ELR (cell line): Measurements from ENCODE around the gene SLC1A7.
"Not testable (repeated sequence)": the region's sequence is repeated elsewhere in the genome, so short reads cannot be mapped to it uniquely, and the experiment has no call there.

ENCODE experiments used
- DNase-seq: peaks from one replicate; pipeline ENCODE4 v3.0.0-alpha.2; 2015; ENCODE audit warnings: low read depth

Gene SLC1A7

DNA sequence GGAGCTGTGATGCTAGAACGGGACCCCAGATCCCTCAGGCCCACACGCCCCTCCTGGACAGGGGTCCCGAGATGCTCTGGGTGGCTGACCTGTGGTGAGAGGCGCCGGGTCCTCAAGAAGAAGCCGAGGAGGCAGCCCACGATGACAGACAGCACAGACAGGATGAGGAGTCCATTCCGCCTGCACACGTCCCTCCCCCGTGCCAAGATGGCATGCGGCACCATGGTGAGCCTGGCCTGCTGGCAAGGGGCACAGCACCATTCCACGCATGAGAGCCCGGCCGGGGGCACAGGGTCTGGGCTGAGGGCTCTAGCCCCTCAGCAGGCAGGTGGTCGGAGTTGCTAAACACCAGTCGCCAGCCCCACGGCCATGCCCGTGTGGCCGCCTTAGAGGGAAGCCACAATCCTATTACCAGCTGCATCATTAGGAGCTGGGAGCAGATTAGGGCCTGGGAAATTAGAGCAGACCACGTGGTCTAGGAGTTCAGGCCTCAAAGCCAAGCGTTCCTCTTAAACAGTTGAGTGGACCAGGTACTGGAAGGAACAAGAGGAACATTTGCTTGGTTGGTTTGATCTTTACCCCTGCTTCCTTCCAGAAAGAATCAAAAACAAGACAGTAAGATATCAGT, at the start of gene SLC1A7:
Gene SLC1A7, minus strand, starts transcription at position 413 of the 628 bp plus-strand sequence. Its CDS starts 189 bp downstream, at position 224.
- DNase-seq, result no peak

DNA sequence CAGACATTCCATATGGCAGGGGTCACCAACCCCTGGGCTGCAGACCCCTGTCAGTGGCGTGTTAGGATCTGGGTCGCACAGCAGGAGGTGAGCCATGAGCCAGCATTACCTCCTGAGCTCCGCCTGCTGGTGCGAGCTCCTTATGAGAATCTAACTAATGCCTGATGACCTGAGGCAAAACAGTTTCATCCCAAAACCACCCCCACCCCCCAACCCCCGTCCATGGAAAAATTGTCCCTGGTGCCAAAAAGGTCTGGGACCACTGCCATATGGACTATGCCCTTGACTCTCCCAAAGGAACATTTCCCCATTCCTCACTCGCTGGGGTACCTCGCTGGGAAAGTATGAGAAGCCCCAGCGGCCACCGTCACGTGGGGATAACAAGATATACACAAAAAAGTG, 47.8 kb upstream of the SLC1A7 start:
- no peak for DNase-seq

DNA sequence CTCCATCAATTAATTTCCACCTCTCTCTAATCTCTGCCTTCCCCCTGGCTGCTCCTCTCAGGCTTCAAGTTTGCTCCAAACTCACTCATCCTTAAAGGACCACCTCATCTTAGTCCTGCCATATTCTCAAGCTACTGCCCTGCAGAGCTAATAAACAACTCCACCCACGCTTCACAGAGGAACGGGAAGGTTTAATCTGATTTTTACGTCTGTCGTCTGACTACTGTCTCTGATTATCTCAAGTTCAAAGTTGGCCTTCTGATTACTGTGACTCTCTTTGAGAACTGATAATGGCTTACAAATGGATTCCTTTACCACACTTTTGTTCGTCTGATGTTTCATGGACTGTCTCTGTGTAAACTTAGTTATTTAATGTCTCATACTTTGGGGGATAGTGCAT, 46.6 kb upstream of the SLC1A7 start:
- no peak for DNase-seq

DNA sequence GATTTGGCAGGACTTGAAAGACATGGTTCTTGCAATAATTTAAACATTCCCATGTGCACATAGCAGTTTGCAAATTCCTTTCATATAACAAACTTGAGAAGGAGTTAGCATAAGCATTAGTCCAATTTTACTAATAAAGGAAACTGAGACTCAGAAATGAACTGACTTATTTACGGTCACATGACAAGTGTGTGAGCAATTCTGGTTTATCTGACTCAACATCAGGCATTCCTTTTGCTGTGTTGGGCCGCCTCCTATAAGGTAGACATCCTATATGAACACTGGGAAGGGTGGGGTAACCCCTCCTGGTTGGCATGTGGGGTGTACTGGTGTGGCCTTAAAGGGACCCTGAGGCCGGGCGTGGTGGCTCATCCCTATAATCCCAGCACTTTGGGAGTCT, 45.7 kb upstream of the SLC1A7 start:
- peak; percentile 75 for DNase-seq

DNA sequence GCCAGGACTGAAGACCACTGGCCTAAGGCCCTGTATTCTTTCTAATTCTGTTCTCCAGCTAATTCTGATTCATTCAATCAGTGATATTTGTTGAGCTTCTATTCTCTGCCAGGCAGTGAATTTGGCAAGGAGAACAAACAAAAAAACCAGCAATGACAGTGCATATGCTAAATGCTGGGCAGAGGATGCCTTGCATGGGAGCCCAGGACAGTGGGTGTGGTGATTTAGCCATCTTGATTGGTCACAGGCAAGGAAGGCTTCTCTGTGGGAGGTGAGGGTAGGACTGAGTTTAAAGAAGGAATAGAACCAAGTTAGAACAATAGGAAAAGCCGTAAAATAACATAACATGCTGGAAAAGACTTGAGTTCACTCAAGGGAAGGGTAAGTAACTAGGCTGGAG, 45.0 kb upstream of the SLC1A7 start:
- no peak for DNase-seq

DNA sequence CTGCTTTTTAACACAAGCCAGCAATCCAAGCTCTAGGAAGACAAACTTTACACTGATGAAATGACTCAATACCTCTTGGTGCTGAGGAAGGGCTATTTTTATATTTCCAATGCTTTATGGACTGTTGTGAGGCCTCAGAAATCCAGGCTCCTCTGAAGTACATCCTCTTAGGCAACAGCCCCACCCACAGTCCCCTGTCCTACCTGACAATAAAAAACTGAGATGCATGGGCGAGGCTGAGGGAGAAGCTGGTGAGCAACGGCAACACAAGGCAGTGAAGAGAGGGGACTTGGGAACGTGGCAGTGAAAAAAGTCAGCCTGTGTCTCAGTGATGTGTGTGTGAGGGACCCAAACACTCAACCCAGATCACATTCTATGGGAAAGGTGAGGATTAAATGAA, 44.1 kb upstream of the SLC1A7 start:
- DNase-seq, result no peak

DNA sequence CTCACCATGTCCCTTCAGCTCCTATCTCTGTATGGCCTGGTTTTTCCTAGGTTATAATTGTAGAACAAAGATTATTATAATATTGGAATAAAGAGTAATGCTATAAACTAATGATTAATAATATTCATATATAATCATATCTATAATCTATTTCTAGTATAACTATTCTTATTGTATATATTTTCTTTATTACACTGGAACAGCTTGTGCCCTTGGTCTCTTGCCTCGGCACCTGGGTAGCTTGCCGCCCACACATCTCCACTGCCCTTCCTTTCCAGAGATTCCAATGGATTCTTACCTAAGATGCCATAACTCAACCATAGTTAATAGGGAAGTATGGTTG, 43.5 kb upstream of the SLC1A7 start:
- DNase-seq, result not testable (repeated sequence)

DNA sequence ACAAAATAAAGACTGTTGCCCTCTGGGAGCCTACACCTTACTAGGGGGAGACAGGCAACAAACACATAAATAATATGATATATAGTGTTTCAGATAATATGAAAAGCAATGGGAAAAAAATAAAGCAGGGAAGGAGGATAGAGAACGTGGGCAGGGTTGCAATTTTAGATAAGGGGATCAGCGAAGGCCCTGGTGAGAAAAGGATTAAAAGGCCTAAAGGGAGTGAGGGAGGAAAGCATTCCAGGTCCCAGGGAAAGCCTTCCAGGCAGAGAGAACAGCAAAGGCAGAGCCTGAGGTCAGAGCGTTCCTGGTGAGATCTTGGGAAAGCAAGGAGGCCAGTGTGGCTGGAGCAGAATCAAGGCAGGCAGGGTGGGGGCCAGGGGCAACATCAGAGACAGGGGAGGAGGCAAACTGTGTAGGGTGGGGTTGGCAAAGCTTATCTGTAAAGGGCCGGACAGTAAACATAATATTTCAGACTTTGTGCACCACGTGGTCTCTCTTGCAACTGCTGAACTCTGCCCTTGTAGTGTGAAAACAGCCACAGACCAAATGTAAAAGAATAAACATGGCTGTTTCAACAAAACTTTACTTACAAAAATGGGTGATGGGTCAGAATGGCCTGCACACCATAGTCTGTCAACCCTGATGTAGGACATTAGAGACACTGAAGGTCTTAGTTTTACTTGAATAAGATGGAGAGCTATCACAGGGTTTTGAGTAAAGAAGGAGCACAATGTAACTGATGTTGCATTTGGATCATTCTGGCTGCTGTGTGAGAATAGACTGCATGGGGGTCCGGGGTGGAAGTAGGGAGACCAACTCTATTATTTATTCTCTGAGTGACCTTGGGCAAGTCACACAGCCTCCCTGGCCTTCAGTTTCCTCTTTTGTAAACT, 40.9 kb upstream of the SLC1A7 start:
- no peak for DNase-seq

DNA sequence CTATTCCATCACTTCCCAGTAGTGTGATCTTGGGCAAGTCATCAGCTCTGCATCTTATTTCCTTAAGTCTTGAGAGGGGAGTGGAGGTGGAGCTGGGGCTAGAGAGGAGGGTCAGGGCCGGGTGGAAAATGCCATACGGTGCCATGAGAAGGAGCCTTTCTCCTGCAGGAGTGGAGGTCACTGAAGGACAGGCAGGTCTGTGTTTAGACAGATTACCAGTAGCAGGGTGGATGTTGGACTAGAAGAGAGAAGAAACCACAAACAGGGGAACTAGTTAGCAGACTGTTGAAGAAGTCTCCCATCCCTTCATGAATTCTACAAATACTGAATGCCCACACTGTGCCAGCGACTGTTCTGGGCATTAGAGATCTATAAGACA, 40.3 kb upstream of the SLC1A7 start:
- DNase-seq, result no peak

DNA sequence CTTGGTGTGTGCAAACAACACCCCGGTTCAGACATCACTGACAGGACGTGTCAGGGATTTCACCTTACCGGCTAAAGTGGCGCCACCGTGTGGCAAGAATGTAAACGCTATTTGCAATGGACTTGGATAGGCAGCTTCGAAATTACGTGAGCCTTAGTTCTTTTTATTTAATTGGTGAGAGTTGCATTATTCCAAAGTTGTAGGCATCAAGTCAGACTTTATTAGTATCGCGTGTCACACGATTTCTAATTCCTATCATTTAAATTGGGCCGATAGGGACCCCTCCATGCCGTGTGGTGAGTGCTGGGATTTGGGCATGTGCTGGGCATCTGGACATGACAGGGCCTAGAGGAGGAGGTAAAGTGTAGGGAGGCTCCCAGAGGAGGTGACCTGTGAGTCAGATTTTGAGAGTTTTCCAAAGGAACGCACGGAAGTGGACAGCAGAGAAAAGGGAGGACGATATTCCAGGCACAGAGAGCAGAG, 39.7 kb upstream of the SLC1A7 start:
- DNase-seq, result peak; percentile 83

DNA sequence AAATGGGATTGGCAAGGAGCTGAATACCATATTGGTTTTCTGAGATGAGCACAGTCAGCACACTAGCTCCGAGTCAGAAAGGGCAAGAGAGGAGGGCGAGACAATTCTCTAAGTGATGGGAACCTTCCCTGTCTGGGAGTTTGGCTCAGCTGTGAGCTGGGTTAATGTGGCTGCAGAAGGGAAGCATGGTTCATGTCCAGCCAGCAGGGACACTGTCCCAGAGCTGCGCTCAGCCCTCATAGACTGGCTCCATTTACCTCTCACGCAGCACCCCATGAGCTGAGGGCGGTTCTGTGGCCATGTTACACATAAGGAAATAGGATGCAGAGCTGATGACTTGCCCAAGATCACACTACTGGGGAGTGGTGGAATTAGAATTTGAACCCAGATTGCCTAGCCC, 38.5 kb upstream of the SLC1A7 start:
- no peak for DNase-seq

DNA sequence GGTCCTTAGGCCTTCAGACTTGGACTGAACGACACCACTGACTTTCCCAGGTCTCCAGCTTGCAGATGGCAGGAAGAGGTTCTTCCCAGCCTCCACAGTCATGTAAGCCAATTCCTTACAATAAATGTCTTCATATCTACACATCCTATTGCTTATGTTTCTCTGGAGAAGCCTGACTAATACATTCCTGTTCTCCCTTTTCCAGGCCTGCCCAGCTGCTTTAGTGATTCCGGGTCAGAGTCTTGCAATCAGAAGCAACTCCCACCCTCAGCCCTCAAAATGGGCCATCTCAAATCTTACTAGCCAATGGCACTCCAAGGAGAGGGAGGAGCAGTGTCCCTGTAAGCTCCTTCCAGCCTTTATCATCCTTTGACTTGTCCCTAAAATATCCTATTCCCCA, 37.8 kb upstream of the SLC1A7 start:
- DNase-seq, result peak; percentile 22

DNA sequence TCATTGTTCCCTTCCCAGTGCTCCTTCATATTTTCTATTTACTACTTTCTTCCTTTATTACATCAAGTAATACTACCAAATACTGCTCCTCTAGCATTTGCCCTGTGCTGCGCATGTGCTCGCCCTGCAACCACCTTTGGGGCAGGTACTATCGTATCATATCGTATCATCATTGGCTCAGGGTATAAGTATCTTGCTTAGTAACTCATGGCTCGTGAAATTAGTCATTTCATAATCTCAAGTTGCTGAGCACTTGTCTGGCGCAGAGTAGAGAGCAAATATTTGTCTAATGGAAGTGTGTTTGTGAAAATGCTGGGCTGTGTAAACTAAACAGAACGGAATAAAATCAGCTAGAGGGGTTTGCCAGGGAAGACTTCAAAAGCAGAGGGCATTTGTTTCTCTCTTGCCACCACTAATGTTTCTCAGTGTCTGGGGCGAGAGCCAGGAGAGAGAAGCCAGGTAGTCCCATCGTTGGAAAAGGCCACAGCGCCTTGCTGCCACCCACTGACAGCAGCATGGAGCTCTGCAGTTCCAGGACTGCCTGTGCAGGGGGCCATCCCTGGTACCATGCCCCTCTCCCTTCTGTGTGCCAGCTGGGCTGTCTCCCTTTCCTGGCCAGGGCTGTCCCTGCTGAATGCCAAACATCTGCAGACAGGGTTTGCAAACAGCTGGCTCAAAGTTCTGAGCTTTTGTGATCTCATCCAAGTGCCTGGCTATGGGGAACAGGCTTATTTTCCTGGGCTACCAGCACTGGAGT, 34.2 kb upstream of the SLC1A7 start:
- no peak for DNase-seq

DNA sequence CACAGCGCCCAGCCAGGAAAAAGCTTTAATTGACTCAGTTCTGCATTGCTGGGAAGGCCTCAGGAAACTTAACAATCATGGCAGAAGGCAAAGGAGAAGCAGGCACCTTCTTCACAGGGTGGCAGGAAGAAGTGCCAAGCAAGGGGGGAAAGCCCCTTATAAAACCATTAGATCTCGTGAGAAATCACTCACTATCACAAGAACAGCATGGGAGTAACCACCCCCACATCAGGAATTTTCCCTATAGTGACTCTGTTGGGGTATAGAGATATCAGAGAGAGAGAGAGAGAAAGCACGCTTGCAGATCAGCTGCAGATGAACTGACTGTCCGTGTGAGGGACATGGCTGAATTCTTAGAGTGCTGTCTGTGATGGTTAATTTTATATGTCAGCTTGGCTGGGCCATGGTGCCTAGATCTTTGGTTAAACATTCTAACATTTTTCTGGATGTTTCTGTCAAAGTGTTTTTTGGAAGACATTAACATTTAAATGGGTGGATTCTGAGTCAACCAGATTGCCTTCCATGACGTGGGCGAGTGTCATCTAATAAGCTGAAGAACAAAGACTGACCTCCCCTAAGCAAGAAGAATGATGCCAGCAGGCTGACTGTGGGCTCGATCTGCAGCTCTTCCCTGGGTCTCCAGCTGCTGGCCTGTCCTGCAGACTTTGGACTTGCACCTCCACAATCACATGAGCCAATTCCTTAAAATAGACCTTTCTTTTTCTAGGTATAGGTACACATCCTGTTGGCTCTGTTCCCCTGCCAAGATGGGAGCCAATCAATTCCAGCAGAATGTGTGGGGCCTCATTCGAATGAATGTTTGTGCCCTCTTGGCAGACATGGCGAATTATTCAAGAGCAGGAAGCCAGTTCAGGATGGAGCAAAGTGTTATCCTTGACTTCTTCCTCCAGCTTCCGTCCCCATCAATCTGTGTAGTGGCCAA, 32.8 kb upstream of the SLC1A7 start:
- peak; percentile 27 for DNase-seq

DNA sequence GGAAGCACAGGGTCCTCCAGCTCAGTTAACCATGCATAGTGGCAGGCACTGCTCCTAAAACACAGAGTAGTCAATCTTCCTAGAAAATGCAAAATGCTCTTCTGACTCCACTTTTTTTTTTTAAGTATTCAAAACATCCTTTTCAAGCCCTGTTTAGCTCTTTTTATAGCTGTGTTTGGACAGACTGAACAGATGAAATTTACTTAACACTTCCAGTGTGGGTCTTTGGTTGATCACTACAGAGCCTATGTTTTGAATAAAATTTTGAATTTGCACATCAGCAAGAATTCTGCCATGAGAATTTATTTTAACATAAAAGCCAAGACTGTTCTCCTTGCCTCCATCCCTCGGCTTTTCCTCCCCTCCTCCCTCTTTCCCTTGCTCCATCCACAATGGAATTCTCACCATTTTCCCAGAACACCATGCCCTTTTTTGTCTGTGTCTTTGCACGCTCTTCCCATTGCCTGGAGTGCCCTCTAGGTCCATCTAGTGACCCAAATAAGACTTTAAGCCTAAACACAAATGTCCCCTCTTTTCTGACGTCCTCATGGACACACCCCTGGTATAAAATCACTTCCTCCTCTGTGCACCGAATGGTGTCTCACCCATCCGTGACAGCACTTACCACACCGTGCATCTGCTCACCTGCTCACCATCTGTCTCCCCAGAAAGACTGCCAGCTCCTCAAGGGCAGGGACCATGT, 30.1 kb upstream of the SLC1A7 start:
- peak; percentile 72 for DNase-seq

DNA sequence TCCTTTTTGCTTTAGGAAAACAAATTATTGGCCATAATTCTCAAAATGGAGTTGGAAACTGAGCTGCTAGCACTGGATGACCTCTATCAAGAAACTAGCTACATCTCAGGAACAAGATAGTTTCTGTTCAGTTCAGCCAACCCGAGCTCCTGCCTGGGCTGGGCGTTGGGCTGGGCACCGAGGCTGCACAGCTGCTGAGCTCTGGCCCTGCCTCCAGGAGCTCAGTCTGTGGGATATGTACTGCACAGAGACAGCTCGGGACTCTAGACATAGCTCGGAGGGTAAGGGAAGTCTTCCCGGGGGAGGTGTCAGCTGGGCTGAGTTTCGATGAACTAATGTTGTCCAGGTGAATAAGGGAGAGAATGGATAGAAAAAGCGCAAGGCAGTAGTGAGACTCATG, 24.5 kb upstream of the SLC1A7 start:
- DNase-seq, result no peak

DNA sequence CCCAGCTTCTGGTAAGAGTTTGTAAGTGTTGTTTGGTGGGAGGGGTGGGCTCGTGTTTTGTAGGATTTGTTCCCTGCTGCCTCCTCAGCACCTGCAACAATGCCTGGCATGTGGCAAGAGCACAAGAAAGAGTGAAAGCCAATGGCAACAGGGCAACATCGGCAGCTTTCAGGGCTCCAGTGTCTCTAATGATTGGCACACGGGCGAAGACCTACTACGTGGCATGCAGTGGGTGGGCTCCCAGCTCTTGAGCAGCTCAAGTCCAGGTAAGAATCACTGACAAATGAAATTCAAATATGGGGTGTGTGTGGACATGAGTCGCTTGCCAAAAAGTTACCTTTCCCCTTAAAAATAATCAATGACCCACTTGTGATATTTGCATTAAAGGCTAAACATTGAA, 23.9 kb upstream of the SLC1A7 start:
- DNase-seq, result no peak

DNA sequence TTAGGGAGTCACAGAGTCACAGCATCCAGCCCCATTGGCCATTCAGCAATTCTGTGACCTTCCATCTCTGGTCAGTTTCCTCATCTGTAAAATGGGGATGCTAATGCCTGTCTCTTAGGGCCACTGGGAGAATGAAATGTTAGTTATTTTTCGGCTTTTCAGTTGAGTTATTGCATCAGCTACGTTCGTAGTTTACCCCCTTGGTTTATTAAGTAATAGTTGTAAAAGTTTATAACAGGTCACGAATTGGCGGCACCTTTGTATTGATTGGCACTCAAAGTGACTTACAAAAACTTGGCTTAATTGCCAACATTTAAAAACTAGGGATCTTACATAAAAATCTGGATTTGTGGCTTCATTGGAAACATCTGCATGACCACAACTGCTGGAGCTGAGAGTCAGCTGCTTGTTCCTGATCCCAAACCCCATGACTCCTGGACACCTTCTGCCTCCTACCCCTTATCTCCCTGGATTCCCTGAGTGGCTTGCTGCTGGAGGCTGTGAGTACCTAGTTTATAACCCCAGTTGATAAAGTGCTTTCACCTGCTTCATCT, 23.0 kb upstream of the SLC1A7 start:
- DNase-seq, result no peak

DNA sequence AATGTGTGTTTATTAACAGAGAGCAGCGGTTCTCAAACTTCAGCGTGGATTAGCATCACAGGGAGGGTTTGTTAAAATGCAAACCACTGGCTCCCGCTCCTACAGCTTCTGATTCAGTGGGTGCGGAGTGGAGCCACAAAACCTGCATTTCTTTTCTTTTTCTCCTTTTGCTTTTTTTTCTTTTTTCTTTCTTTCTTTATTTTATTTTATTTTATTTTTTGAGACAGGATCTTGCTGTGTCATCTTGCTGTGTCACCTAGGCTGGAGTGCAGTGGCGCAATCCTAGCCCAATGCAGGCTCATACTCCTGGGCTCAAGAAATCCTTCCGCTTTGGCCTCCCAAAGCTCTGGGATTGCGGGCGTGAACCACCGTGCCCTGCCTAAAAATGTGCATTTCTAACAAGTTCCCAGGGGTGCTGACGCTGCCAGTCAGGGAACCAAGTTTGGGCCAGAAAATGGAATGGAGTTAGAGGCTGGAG, 20.9 kb upstream of the SLC1A7 start:
- no peak for DNase-seq

DNA sequence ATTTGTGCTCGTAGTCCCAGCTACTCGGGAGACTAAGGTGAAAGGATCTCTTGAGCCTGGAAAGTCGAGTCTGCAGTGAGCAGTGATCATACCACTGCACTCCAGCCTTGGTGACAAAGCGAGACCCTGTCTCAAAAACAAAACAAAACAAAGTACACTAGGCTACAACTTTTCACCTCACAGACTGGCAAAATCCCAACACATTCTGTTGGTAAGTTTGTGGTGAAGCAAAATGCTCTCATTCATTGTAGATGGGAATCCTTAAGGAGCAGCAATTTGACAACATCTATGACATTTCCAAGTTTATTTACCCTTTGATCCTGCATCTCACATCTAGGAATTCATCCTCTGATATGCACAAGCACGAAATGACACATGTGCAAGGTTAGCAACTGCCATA, 20.2 kb upstream of the SLC1A7 start:
- DNase-seq, result no peak

DNA sequence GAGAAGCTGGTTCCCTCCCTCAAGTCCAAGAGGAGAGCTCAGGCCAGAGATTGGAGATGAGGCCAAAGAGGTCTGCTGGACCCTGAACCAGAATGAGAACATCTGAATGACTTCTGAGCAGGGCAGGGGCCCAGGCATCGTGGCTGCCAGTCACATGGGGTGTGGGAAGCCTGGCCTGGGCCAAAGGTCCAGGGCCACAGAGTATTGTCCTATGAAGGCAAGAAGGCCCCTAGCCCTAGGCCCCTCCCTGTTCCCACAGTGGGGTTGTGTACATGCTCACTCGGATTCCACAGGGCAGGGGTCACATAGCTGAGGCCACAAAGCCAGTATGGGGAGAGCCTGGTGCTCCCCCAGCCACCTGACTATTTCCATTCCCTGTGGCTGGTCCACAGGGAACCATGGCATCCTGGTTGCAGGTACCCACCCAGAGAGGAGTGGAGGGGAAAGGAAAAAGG, 18.5 kb upstream of the SLC1A7 start:
- DNase-seq, result no peak
